Tibial artery (tissue), 4 donors: ENCODE measurements around the gene RALB.
"Not testable (repeated sequence)": the region's sequence is repeated elsewhere in the genome, so short reads cannot be mapped to it uniquely, and the experiment has no call there.

Source experiments
- DNase-seq, 2 donors: peaks; one replicate each; pipeline ENCODE4 v3.0.0-alpha.2; 2019
- H3K27ac ChIP-seq, 2 donors: fragments of 200-600 bp; sonication (generic) in 1 of 2; 1 replicate in 1 of 2; 2 replicates in 1 of 2; pipeline ENCODE4 v1.5.1; 2018 to 2019; ENCODE audit warnings: mild to moderate bottlenecking in 1 of 2
- H3K27me3 ChIP-seq, 2 donors: fragments of 200-600 bp; sonication (generic) in 1 of 2; one replicate each; pipeline versions ENCODE4 v1.5.1 to v1.6.0; 2016 to 2019
- H3K36me3 ChIP-seq, 3 donors: fragments of 200-600 bp; sonication (generic) in 2 of 3; one replicate each; pipeline ENCODE4 v1.5.1; 2016 to 2019; ENCODE audit warnings: mild to moderate bottlenecking in 2 of 3
- H3K4me1 ChIP-seq, 4 donors: fragments of 200-600 bp; sonication (generic) in 2 of 4; 1 replicate in 3 of 4; 2 replicates in 1 of 4; pipeline ENCODE4 v1.5.1; 2016 to 2019
- H3K4me3 ChIP-seq, 2 donors: fragments of 200-600 bp; sonication (generic) in 1 of 2; 1 replicate in 1 of 2; 2 replicates in 1 of 2; pipeline ENCODE4 v1.5.1; 2018 to 2019; ENCODE audit warnings: mild to moderate bottlenecking in 2 of 2
- H3K9me3 ChIP-seq, 3 donors: fragments of 200-600 bp; sonication (generic) in 1 of 3; one replicate each; pipeline ENCODE4 v1.5.1; 2016 to 2019
- intact Hi-C: fragments of 100-400 bp; cut with DNase I; formaldehyde crosslinking; loops from one replicate; pipeline ENCODE4 v1.15.0; 2023; ENCODE audit warnings: low total_unique reads
- TF ChIP-seq, protein P1 (sequence below), 2 experiments: fragments of 200-600 bp in 1 of 2; fragments of 450-650 bp in 1 of 2; IDR thresholded peaks; one replicate each; pipeline ENCODE4 v1.5.1; 2017 to 2019; ENCODE audit warnings: antibody characterized with exemption in 2 of 2, mild to moderate bottlenecking in 1 of 2, moderate library complexity in 1 of 2

Gene RALB

DNA sequence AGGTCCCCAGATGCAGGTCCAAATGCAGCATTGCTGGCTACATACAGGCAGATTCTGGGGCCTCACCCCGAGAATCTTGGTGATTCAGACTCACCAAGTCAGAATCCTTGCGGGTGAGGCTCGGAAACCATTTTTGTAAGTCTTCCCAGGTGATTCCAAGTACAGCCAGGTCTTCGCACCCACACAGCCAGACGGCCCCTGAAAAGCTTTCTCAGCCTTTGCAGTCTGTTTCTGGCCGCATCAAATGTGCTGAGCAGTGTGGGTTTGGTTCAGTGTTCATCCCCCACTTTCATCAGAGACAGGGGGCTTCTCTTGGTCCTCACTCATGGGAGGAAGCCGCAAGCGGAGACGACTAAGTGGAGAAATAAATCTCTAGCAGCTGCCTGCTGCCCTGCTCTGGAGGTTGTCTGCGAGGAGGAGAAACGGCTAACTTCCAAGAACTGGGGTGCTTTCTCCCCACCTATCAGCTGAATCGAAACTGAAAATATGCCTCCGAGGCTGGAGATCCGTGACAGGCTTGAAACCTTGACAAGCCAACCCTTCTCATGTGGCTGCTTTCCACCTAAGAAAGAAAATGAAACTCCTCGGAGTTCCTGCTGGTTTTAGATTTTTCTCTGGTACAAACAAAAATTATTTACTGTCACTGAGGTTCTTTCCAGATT is 20.5 kb upstream of the RALB start:
- peak overlapping the region in 1 of 2 donors; percentile 17 for H3K27ac ChIP-seq
- intact Hi-C loops = no loop called here
- TF ChIP-seq, protein P1, sequence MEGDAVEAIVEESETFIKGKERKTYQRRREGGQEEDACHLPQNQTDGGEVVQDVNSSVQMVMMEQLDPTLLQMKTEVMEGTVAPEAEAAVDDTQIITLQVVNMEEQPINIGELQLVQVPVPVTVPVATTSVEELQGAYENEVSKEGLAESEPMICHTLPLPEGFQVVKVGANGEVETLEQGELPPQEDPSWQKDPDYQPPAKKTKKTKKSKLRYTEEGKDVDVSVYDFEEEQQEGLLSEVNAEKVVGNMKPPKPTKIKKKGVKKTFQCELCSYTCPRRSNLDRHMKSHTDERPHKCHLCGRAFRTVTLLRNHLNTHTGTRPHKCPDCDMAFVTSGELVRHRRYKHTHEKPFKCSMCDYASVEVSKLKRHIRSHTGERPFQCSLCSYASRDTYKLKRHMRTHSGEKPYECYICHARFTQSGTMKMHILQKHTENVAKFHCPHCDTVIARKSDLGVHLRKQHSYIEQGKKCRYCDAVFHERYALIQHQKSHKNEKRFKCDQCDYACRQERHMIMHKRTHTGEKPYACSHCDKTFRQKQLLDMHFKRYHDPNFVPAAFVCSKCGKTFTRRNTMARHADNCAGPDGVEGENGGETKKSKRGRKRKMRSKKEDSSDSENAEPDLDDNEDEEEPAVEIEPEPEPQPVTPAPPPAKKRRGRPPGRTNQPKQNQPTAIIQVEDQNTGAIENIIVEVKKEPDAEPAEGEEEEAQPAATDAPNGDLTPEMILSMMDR (IDR thresholded peaks at IDR 0.05) = no peak
- H3K4me3 ChIP-seq = peak overlapping the region; percentile 41 to 51
- peaks cover 0 to 14% (median 2%) of the 10 kb centered on the region in 4 donors for H3K4me1 ChIP-seq
- no peaks in the 10 kb centered on the region for H3K36me3 ChIP-seq
- peaks cover 0 to 3% of the 10 kb centered on the region in 2 donors for H3K27me3 ChIP-seq
- H3K9me3 ChIP-seq = no peaks in the 10 kb centered on the region
- peak in 1 of 2 donors; percentile 59 for DNase-seq

GRCh38 chr2:120233292-120233691 is 19.4 kb upstream of the RALB start:
- DNase-seq = no peak
- H3K27ac ChIP-seq = no peak overlapping the region
- TF ChIP-seq, protein P1 (IDR thresholded peaks at IDR 0.05) = no peak
- no peaks in the 10 kb centered on the region for H3K36me3 ChIP-seq
- H3K4me3 ChIP-seq = no peak overlapping the region
- H3K27me3 ChIP-seq = peaks cover 0 to 3% of the 10 kb centered on the region in 2 donors
- H3K4me1 ChIP-seq = peaks cover 0 to 14% (median 2%) of the 10 kb centered on the region in 4 donors
- no peaks in the 10 kb centered on the region for H3K9me3 ChIP-seq
- intact Hi-C loops = no loop called here

DNA sequence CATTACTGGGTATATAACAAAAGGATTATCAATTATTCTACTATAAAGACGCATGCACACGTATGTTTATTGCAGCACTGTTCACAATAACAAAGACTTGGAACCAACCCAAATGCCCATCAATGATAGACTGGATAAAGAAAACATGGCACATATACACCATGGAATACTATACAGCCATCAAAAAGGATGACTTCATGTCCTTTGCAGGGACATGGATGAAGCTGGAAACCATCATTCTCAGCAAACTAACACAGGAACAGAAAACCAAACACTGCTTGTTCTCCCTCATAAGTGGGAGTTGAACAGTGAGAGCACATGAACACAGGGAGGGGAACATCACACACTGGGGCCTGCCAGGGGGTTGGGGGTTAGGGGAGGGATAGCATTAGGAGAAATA is 17.5 kb upstream of the RALB start:
- H3K4me3 ChIP-seq, intact Hi-C loops, H3K27me3 ChIP-seq, DNase-seq, H3K36me3 ChIP-seq, H3K9me3 ChIP-seq, H3K27ac ChIP-seq: not testable (repeated sequence)
- peaks cover 0 to 26% (median 12%) of the 10 kb centered on the region in 4 donors for H3K4me1 ChIP-seq

- no peaks in the 10 kb centered on the region for H3K9me3 ChIP-seq
- H3K27ac ChIP-seq = no peak overlapping the region
- DNase-seq = no peak
- no peaks in the 10 kb centered on the region for H3K36me3 ChIP-seq
- intact Hi-C loops = no loop called here
- peaks cover 0 to 3% of the 10 kb centered on the region in 2 donors for H3K27me3 ChIP-seq
- H3K4me3 ChIP-seq = no peak overlapping the region
- peaks cover 0 to 26% (median 12%) of the 10 kb centered on the region in 4 donors for H3K4me1 ChIP-seq
- TF ChIP-seq, protein P1 (IDR thresholded peaks at IDR 0.05) = no peak
Measured at GRCh38 chr2:120235681-120236080, 17.0 kb upstream of the RALB start.

GRCh38 chr2:120236316-120236715 is 16.3 kb upstream of the RALB start:
- intact Hi-C loops = no loop called here
- DNase-seq = no peak
- no peak overlapping the region for H3K4me3 ChIP-seq
- TF ChIP-seq, protein P1 (IDR thresholded peaks at IDR 0.05) = no peak
- H3K36me3 ChIP-seq = no peaks in the 10 kb centered on the region
- no peak overlapping the region for H3K27ac ChIP-seq
- H3K4me1 ChIP-seq = peaks cover 0 to 26% (median 12%) of the 10 kb centered on the region in 4 donors
- no peaks in the 10 kb centered on the region for H3K9me3 ChIP-seq
- H3K27me3 ChIP-seq = peaks cover 0 to 3% of the 10 kb centered on the region in 2 donors

DNA sequence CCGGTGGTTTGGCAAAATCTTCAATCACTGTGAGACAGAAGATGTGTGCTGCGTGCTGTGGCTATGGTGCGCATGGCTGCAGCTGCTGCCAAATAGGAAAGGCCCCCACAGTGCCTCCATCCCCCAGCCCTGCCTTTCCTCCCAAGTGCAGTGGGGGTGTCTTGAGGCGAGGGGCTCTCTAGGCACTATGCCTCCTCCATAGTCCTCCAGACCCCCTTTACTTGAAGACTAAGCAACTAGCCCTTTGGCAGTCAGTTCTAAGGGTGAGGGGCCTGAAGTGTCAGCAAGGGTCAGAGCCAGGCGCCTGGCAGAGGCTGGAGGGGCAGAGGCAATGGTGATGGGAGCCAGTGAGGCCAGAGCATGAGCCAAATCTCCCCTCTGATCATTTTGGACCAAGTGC is 15.9 kb upstream of the RALB start:
- H3K4me1 ChIP-seq = peaks cover 0 to 24% (median 12%) of the 10 kb centered on the region in 4 donors
- intact Hi-C loops = no loop called here
- TF ChIP-seq, protein P1 (IDR thresholded peaks at IDR 0.05) = no peak
- H3K36me3 ChIP-seq = no peaks in the 10 kb centered on the region
- no peaks in the 10 kb centered on the region for H3K9me3 ChIP-seq
- no peak for DNase-seq
- H3K27me3 ChIP-seq = peaks cover 0 to 3% of the 10 kb centered on the region in 2 donors
- no peak overlapping the region for H3K4me3 ChIP-seq
- H3K27ac ChIP-seq = no peak overlapping the region
